Fibroblast of mammary gland (primary cell): ENCODE results near the gene POLR2A.

Experiments used
- DNase-seq: peaks from one replicate; pipeline ENCODE4 v3.0.0-alpha.2; 2010; ENCODE audit warnings: low read depth
- H3K4me3 ChIP-seq: 2 replicates; pipeline ENCODE4 v1.5.1; 2011; ENCODE audit warnings: low read depth, mild to moderate bottlenecking, low read length, moderate library complexity; ENCODE audit not compliant: control insufficient read depth
- CTCF ChIP-seq: conservative IDR thresholded peaks from 2 replicates; pipeline ENCODE4 v1.5.1; 2011; ENCODE audit warnings: low read depth, low read length, inconsistent platforms; ENCODE audit not compliant: control insufficient read depth, insufficient read depth

POLR2A gene

DNA sequence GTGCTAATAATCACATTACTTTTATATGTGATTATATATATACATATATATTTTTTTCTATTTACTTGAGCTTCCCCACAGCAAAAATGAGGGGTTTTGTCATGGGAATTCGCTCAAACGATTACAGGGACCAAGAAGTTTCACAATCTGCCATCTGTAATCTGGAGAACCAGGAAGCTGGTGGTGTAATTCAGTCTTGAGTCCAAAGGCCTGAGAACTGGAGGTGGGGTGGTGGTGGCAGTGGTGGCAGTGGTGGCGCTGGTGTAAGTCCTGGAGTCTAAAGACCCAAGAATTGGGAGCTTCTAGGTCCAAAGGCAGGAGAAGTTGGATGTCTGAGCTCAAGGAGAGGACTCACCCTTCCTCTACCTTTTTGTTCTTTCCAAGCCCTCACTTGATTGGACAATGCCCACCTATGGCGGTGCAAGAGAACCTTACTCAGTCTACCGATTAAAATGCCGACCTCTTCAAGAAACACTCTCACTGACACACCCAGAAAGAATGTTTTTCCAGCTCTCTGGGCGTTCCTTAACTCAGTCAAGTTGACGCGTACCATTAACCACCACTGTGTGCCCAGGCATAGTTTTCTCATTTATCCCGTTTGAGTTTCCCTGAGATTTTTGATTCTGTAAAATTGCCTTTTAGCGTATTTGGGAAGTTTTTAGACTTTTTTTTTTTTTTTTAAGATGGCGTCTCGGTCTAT lies 31.9 kb downstream of the POLR2A start:
- DNase-seq: no peak
- no peak overlapping the region for H3K4me3 ChIP-seq
- no peak for TF ChIP-seq CTCF

GRCh38 chr17:7523033-7523432 lies 38.9 kb downstream of the POLR2A start:
- peak; percentile 35 for TF ChIP-seq CTCF
- peak; percentile 20 for DNase-seq
- H3K4me3 ChIP-seq: no peak overlapping the region

DNA sequence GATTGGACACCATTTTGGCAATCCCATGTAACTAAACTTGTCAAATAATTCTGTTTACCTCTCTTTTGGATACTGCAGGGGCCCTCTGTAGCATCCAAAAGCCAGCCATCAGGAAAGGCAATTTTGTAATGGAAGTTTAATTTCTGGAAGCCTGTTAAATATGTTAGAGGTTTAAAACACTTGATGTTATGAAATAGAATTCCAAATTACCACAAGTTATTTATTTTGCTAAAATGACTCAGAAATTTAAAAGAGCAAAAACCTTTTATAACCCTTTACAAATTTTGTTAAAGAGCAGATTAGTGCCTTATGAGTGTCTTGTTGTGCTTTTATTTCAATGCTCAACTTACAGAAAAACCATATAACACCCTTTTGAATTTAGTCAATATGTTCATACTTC lies 44.7 kb downstream of the POLR2A start:
- no peak for TF ChIP-seq CTCF
- no peak for DNase-seq
- H3K4me3 ChIP-seq: no peak overlapping the region

- DNase-seq: no peak
- TF ChIP-seq CTCF: no peak
- H3K4me3 ChIP-seq: no peak overlapping the region
Observed at GRCh38 chr17:7530023-7530900, 46.1 kb downstream of the POLR2A start.

- no peak for DNase-seq
- no peak for TF ChIP-seq CTCF
- no peak overlapping the region for H3K4me3 ChIP-seq
Observed at GRCh38 chr17:7538050-7538449, 53.9 kb downstream of the POLR2A start.

DNA sequence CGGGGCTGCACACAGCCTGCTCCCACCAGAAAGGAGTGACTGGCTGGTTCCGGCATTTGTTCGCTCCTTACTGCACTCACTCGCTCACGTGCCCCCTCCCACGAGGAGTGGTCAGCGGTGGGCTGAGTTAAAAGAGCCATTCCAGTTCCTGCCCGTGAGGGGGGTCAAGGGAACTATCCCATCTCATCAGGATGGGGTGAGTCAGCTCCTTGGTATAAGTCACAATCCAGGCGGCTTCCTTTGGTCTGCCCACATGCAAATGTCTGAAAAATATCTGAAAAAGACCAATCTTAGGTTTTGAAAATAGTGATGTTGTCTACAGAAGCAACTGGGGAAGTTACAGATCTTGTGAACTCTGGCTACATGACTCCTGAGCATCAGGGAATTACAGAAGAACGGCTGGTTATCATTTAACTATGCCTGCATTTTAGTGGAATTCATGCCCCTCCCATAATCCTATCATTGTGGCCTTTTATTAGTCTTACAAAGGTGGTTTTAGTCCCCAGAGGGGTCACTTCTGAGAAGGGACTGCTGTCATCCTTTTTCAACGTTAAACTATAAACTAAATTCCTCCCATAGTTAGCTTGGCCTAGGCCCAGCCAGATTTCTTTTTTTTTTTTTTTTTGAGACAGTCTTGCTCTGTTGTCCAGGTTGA lies 54.9 kb downstream of the POLR2A start:
- DNase-seq: peak; percentile 28
- no peak for TF ChIP-seq CTCF

More for the DNA sequence above, 54.9 kb downstream of the POLR2A start:
- no peak overlapping the region for H3K4me3 ChIP-seq
